ENCODE results near the gene MMP1.
A peak's percentile ranks its signal among the peaks of the same experiment; 100 is the strongest.

Gene MMP1

DNA sequence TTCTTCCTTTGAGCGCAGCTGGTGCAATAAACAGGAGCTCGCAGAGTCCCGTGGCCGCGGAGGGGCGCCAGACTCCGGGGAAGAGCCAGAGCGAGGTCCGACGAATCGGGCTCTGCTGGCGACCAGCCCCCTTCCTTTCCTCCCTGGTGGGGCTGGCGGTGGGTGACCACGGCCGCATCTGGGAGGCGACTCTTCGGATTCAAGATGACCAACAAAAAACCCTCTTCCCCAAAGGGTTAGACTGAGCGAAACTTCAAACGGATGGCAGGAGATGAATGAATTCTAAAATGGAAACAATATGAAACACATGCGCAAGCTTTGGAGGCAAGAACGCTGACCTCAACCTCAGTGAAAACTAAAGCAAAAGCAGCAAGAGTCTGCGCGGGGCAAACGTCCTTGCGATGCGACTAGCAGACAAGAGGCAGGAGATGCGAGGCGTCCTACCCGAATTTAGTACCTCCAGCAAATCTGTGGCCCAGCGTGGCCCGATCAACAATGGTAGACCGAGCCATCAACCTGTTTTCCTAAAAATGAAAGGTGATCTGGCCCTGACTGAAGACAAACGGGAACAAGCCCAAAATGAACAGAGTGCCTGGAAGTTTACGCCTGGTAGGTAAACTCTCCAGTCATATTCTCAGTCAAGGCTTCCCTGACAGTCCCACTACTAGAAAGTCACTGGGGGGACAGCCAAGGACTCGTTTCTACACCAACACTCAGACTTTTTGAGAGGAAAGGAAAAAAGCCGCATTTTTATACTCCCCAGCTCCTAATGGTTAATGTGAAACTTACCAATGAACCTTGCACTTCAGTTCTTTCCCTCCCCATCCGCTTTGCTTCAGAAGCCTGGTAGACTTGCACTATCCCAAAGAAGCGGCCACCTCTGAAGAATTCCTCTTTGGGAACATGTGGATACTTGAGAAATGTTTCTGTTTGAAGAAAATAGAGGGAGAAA, 33.8 kb upstream of the MMP1 start:
- Histone ChIP-seq H3K27me3 (replicated peaks; ENCODE audit: control insufficient read depth, insufficient read depth, low read length) (0 out of 2 replicates have a peak, but pooled peaks cover 1% of the 10 kb centered on the region), H3K4me3 (replicated peaks; ENCODE audit: low read depth, low read length) (no peak overlapping the region), H3K36me3 (ENCODE audit: control insufficient read depth, insufficient read depth, low read length) (no peaks in the 10 kb centered on the region)
- peak; percentile 1 for DNase-seq (ENCODE audit: extremely low read depth, insufficient read length)
- TF ChIP-seq, protein P1, sequence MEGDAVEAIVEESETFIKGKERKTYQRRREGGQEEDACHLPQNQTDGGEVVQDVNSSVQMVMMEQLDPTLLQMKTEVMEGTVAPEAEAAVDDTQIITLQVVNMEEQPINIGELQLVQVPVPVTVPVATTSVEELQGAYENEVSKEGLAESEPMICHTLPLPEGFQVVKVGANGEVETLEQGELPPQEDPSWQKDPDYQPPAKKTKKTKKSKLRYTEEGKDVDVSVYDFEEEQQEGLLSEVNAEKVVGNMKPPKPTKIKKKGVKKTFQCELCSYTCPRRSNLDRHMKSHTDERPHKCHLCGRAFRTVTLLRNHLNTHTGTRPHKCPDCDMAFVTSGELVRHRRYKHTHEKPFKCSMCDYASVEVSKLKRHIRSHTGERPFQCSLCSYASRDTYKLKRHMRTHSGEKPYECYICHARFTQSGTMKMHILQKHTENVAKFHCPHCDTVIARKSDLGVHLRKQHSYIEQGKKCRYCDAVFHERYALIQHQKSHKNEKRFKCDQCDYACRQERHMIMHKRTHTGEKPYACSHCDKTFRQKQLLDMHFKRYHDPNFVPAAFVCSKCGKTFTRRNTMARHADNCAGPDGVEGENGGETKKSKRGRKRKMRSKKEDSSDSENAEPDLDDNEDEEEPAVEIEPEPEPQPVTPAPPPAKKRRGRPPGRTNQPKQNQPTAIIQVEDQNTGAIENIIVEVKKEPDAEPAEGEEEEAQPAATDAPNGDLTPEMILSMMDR (IDR thresholded peaks at IDR 0.05; ENCODE audit: insufficient read depth, low read length, poor library complexity, severe bottlenecking) = peak; percentile 54

DNA sequence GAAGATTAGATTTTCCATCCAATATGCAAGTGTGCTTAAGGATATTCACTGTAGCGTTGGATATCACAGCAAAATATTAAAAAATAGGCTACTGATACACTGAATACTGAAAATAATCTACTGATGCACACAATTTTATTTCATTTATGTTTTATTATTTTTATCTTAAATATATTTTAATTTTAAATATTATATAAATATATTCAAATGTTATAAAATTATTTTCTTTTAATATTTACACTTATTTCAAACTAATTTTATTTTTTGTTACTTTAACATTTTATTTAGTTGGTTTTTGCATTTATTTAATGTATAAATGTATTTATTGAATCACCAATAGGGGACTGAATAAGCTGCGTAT, 33.1 kb upstream of the MMP1 start:
- DNase-seq (ENCODE audit: extremely low read depth, insufficient read length) = no peak
- Histone ChIP-seq H3K36me3 (ENCODE audit: control insufficient read depth, insufficient read depth, low read length) (no peaks in the 10 kb centered on the region), H3K27me3 (replicated peaks; ENCODE audit: control insufficient read depth, insufficient read depth, low read length) (no peaks in the 10 kb centered on the region), H3K4me3 (replicated peaks; ENCODE audit: low read depth, low read length) (no peak overlapping the region)
- TF ChIP-seq, protein P1 (IDR thresholded peaks at IDR 0.05; ENCODE audit: insufficient read depth, low read length, poor library complexity, severe bottlenecking) = no peak

DNA sequence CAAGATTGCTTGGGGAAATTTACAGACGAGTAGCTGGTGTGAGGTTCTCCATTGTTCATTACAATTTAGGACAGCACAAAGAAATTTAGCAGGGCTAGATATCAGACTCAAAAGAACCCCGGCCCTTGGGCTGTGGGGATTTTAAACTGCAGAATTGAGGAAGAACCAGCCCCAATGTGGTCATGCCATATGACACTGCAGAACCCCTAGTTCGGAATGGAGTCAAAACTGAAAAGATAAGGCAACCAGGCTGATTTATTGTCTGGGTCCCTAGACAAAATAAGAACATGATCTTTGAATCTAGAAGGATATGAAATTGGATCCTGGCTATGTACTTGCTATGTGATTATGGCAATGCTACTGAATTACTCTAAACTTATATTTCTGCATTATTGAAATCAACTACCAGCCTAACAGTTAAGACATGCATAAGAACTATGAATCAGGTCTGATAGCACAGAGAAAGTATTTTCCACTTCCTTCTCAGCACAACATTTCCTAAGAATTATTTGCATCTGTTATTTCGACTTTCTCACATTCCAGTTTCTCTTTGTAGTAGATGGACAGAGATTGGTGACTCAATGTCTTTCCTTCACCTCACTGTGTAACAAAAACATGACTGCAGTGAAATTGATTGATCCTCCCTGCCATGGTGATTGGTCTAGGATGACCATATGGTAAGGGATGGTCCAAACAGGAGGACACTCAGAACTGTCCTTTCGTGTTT, 32.2 kb upstream of the MMP1 start:
- no peaks in the 10 kb centered on the region for H3K36me3 ChIP-seq (ENCODE audit: control insufficient read depth, insufficient read depth, low read length)
- H3K4me3 ChIP-seq (replicated peaks; ENCODE audit: low read depth, low read length) = no peak overlapping the region
- TF ChIP-seq, protein P1 (IDR thresholded peaks at IDR 0.05; ENCODE audit: insufficient read depth, low read length, poor library complexity, severe bottlenecking) = no peak
- DNase-seq (ENCODE audit: extremely low read depth, insufficient read length) = no peak
- H3K27me3 ChIP-seq (replicated peaks; ENCODE audit: control insufficient read depth, insufficient read depth, low read length) = no peaks in the 10 kb centered on the region

DNA sequence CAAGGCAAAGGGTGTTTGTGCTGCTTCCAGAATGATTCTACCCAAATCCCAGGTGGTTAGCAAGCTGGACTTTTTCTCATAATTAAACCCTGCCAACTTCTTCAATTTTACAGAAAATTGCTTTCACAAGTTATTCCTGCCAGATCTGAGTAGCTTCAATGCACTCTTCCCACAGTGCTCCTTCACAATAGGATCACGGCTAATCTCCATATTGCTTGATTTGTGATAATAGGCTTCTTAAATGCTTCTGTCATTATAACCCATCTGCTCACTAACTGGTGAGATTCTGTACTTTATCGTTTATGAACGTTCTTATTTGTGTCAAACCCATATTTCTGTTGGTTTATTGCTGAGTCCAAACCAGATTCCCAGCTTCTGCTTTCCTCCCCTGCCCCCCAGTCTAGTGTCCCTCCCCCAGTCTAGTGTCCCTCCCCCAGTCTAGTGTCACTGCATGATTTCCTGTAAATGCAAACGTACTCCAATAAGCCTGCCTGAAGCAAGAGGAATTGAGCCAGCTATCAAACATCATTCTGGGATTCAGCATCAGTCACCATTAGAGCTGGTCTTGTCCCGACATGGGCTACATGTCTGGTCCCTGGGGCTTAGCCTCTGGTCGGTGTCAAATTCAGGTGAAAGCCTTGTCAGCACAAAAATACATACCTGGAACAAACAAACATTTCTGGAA, 31.5 kb upstream of the MMP1 start:
- Histone ChIP-seq H3K4me3 (replicated peaks; ENCODE audit: low read depth, low read length) (no peak overlapping the region), H3K36me3 (ENCODE audit: control insufficient read depth, insufficient read depth, low read length) (no peaks in the 10 kb centered on the region), H3K27me3 (replicated peaks; ENCODE audit: control insufficient read depth, insufficient read depth, low read length) (no peaks in the 10 kb centered on the region)
- TF ChIP-seq, protein P1 (IDR thresholded peaks at IDR 0.05; ENCODE audit: insufficient read depth, low read length, poor library complexity, severe bottlenecking) = no peak
- DNase-seq (ENCODE audit: extremely low read depth, insufficient read length) = no peak

DNA sequence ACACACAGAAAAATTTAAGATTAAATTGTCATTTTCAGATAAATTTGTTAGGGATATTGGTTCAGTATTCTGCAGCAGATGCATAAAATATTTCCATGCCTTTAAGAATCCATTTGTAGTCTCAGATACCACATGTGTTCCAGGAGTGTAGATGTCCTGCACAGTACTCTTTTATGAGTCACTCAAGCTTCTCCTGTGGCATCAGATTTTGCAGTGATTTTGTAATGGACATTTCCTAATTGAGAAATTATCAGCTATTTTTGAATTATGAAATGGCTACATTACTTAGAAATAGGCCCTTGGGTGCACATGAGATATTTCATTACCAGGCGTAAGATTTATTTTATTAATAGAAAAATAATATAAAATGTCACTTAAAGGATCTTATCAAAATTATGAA, 26.6 kb upstream of the MMP1 start:
- TF ChIP-seq, protein P1 (IDR thresholded peaks at IDR 0.05; ENCODE audit: insufficient read depth, low read length, poor library complexity, severe bottlenecking) = no peak
- no peak for DNase-seq (ENCODE audit: extremely low read depth, insufficient read length)

More for the DNA sequence above, 26.6 kb upstream of the MMP1 start:
- no peaks in the 10 kb centered on the region; the same call in 1 of the 2 replicates for H3K27me3 ChIP-seq (replicated peaks; ENCODE audit: control insufficient read depth, insufficient read depth, low read length)
- no peak overlapping the region for H3K4me3 ChIP-seq (replicated peaks; ENCODE audit: low read depth, low read length)
- no peaks in the 10 kb centered on the region for H3K36me3 ChIP-seq (ENCODE audit: control insufficient read depth, insufficient read depth, low read length)

Data from GM06990 (cell line).